Progenitor cell of endocrine pancreas (in vitro differentiated cells): ENCODE data around the gene BHLHE41. TPM values are rescaled to one million over a fixed set of nuclear protein-coding genes. Genes with fewer than 3 reads are reported as not detected.

Experiments used
- DNase-seq: peaks from one replicate; pipeline ENCODE4 v3.0.0; 2021; ENCODE audit warnings: low spot score; ENCODE audit not compliant: unreplicated experiment
- H3K27ac Mint-ChIP-seq: 2 replicates; pipeline ENCODE4 v1.8.0; 2021; ENCODE audit warnings: mild to moderate bottlenecking, moderate library complexity, mixed read lengths
- H3K27me3 Mint-ChIP-seq: 2 replicates; pipeline ENCODE4 v1.8.0; 2021; ENCODE audit warnings: mixed read lengths
- H3K36me3 Mint-ChIP-seq: 2 replicates; pipeline ENCODE4 v1.8.0; 2022; ENCODE audit warnings: mixed read lengths; ENCODE audit not compliant: insufficient read depth
- H3K4me1 Mint-ChIP-seq: 2 replicates; pipeline ENCODE4 v1.8.0; 2021; ENCODE audit warnings: low read depth, mixed read lengths
- H3K4me3 Mint-ChIP-seq: 2 replicates; pipeline ENCODE4 v1.8.0; 2021; ENCODE audit warnings: low read depth, mild to moderate bottlenecking, moderate library complexity, mixed read lengths
- H3K9me3 Mint-ChIP-seq: 2 replicates; pipeline ENCODE4 v1.8.0; 2021; ENCODE audit warnings: low read depth, mixed read lengths
- total RNA-seq: library from RNA; stranded (reverse); gene quantifications from 2 replicates; pipeline ENCODE4 v1.2.1, GENCODE V29; 2021
- TF ChIP-seq, protein P1 (sequence below): fragments of 200-600 bp; sonication (generic); IDR thresholded peaks from one replicate; pipeline ENCODE4 v1.5.0; 2021; ENCODE audit warnings: antibody characterized with exemption, mild to moderate bottlenecking; ENCODE audit not compliant: unreplicated experiment

The BHLHE41 gene
- total RNA-seq, 1 donor from 2014 or later, result 0.46 TPM

DNA sequence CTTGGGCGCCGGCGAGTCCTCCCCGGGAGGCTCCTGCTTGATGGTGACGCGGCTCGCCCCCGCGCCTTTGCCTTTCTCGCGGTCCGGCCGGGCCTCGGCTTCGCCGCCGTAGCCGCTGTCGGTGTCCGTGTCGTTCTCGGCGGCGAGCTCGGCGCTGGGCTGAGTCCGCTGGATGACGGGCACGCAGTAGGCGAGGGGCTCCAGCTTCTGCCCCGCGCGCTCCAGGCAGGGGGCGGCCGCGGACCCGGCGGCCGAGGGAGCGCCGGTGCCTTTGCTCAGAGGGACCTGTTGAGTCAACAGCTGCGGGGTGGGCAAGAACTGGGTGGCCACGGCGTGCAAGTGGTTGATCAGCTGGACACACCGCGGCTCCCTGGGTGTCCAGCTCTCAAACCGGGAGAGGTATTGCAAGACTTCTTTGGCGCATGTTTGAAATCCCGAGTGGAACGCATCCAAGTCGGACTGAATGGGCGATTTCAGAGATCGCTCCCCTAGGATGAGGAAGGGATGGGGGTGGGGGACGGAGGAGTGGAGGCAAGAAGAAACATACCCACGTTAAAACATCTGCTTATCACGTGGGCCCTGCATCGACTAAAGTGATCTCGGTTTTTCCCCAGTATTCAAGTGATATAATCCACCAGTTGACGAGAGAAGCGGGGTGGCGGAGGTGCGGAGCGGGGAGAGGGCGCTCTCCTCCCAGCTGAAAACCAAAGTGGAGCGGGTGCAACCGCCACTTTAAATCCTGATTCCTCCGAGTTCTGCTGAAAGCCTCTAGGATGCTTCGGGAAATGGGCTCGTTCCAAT lies 2.0 kb downstream of the BHLHE41 start:
- no peaks in the 10 kb centered on the region for H3K36me3 Mint-ChIP-seq
- peak; percentile 62 for DNase-seq
- H3K4me1 Mint-ChIP-seq, result peaks cover 50% of the 10 kb centered on the region
- TF ChIP-seq, protein P1, sequence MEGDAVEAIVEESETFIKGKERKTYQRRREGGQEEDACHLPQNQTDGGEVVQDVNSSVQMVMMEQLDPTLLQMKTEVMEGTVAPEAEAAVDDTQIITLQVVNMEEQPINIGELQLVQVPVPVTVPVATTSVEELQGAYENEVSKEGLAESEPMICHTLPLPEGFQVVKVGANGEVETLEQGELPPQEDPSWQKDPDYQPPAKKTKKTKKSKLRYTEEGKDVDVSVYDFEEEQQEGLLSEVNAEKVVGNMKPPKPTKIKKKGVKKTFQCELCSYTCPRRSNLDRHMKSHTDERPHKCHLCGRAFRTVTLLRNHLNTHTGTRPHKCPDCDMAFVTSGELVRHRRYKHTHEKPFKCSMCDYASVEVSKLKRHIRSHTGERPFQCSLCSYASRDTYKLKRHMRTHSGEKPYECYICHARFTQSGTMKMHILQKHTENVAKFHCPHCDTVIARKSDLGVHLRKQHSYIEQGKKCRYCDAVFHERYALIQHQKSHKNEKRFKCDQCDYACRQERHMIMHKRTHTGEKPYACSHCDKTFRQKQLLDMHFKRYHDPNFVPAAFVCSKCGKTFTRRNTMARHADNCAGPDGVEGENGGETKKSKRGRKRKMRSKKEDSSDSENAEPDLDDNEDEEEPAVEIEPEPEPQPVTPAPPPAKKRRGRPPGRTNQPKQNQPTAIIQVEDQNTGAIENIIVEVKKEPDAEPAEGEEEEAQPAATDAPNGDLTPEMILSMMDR, result peak; percentile 46
- peak overlapping the region; percentile 89 for H3K27ac Mint-ChIP-seq
- peak overlapping the region; percentile 80 for H3K4me3 Mint-ChIP-seq
- H3K9me3 Mint-ChIP-seq, result no peaks in the 10 kb centered on the region
- peaks cover 74% of the 10 kb centered on the region for H3K27me3 Mint-ChIP-seq

DNA sequence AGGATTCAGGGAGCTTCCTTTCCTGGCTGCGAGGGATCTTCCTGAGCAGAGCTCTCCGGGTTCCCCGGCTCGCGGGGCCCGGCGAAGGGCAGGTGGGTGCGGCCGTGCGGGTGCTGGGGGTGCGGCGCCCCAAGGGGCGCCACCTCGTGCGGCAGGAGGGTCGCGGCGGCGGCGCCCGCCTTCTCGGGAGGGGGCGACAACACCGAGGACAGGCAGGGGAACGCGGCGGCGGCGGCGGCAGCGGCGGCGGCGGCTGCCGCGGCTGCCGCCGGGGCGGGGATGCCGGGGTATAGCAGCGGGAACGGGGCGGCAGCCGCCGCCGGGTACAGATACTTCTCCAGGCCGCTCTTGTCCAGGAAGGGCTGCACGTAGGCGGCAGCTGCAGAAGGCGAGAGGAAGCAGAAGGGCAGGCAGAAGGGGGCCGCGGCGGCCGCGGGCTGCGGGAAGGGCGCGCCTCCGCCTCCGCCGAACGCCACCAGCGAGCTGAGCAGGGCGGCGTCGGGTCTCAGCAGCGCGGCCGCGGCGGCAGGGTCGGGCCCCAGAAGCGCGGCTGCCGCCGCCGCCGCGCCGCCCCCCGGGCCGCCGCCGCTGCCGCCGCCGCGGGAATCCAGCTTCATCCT lies 2.7 kb downstream of the BHLHE41 start:
- Mint-ChIP-seq H3K4me3 (peak overlapping the region; percentile 67), H3K27ac (no peak overlapping the region), H3K27me3 (peaks cover 70% of the 10 kb centered on the region), H3K36me3 (no peaks in the 10 kb centered on the region), H3K9me3 (no peaks in the 10 kb centered on the region), H3K4me1 (peaks cover 47% of the 10 kb centered on the region)
- DNase-seq, result peak; percentile 45
- TF ChIP-seq, protein P1, result peak; percentile 29

DNA sequence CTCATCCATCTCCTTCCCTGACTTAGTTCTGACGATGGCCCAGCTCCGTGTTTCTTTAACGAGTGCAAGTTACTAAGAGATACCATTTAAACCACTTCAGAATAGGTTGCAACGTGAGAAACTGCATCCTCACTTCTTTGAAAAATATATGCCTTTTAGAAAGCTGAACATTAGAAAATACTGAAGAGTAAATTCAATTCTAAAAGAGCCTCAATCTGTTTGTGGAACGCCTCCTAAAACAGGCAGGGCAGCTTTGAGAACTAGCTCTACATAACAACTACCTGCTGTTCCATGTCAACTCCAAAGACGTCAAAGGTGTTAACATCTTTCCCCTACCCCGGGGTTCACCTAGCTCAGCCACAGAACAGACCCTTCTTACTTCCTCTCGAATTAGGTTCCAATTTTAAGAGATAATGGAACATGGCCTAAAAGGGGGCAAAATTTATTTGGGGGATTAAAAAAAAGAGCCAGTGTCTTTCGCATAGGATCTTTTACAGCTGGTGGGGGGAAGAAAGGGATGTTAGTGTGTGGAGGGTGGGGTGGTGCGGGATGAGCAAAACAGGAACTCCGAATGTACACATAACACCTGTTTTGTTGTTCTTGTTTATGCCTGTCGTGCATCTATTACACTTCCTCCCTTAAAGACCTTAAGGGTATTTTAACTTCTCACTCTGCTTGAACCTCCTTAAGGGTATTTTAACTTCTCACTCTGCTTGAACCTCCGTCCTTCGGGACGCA lies 3.3 kb downstream of the BHLHE41 start:
- Mint-ChIP-seq H3K4me3 (peak overlapping the region; percentile 67), H3K27ac (peak overlapping the region; percentile 53), H3K9me3 (no peaks in the 10 kb centered on the region), H3K27me3 (peaks cover 70% of the 10 kb centered on the region), H3K36me3 (no peaks in the 10 kb centered on the region), H3K4me1 (peaks cover 46% of the 10 kb centered on the region)
- DNase-seq, result no peak
- TF ChIP-seq, protein P1, result no peak

DNA sequence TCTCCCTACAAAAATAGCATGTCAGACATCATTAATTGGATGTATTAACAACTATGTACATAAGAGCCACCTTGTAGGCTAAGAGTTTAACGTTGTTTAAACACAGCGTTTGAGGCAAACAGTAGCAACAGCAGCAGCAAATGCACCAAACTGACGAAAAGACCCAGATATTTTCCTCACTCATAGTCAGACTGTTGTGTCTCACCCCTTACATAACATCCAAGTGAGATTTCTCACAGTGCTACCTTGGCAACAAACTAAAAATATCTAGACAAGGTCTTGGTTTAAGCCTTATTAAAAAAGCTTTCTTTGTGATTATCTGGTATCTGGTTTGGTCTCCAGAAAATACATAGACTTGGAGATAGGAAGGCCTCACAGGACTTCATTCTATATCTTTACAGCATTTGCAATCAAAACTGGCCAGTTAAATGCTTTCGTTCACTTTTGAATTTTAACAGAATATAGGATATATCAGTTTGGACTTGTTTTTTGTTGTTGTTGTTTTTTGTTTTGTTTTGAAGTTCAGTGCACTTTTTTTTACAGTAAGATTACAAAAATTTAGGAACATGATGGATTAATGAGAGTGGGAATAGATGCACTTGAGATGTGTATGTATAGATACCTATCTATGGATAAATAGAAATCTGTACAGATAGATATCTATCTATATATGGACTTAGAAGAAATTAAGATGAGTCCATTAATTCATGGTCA lies 4.1 kb downstream of the BHLHE41 start:
- Mint-ChIP-seq H3K9me3 (no peaks in the 10 kb centered on the region), H3K27ac (no peak overlapping the region), H3K36me3 (no peaks in the 10 kb centered on the region), H3K4me1 (peaks cover 44% of the 10 kb centered on the region), H3K27me3 (peaks cover 71% of the 10 kb centered on the region), H3K4me3 (peak overlapping the region; percentile 64)
- DNase-seq, result no peak
- TF ChIP-seq, protein P1, result no peak
